Spleen (tissue), 11 donors: ENCODE data around the gene HEPHL1. TPM values are rescaled to one million over a fixed set of nuclear protein-coding genes. Genes with fewer than 3 reads are reported as not detected.

ENCODE experiments used
- DNase-seq: peaks from one replicate; pipeline ENCODE4 v3.0.0-alpha.2; 2020
- H3K27ac ChIP-seq, 8 donors: fragments of 200-600 bp; sonication (generic) in 7 of 8; 1 replicate in 4 of 8; 2 replicates in 4 of 8; pipeline versions ENCODE4 v1.5.0 to v1.8.0; 2016 to 2021; ENCODE audit warnings: inconsistent platforms in 4 of 8, mild to moderate bottlenecking in 4 of 8, moderate library complexity in 1 of 8
- H3K27me3 ChIP-seq, 7 donors: fragments of 200-600 bp; sonication (generic) in 6 of 7; replicated peaks in 1 of 7; 1 replicate in 4 of 7; 2 replicates in 3 of 7; pipeline versions ENCODE4 v1.5.0 to v1.8.0; 2016 to 2021; ENCODE audit warnings: inconsistent platforms in 3 of 7, mild to moderate bottlenecking in 1 of 7
- H3K36me3 ChIP-seq, 6 donors: fragments of 200-600 bp; sonication (generic) in 5 of 6; 1 replicate in 4 of 6; 2 replicates in 2 of 6; pipeline versions ENCODE4 v1.5.0 to v1.8.0; 2016 to 2021; ENCODE audit warnings: inconsistent platforms in 2 of 6
- H3K4me1 ChIP-seq, 6 donors: fragments of 200-600 bp; sonication (generic) in 5 of 6; 1 replicate in 3 of 6; 2 replicates in 3 of 6; pipeline versions ENCODE4 v1.5.0 to v1.8.0; 2016 to 2021; ENCODE audit warnings: inconsistent platforms in 3 of 6
- H3K4me3 ChIP-seq, 8 donors: fragments of 200-600 bp; sonication (generic) in 7 of 8; 1 replicate in 4 of 8; 2 replicates in 4 of 8; pipeline versions ENCODE4 v1.5.0 to v1.8.0; 2016 to 2021; ENCODE audit warnings: inconsistent platforms in 4 of 8, mild to moderate bottlenecking in 4 of 8, moderate library complexity in 2 of 8
- H3K9me3 ChIP-seq, 8 donors: fragments of 200-600 bp; sonication (generic) in 7 of 8; 1 replicate in 4 of 8; 2 replicates in 4 of 8; pipeline versions ENCODE4 v1.5.0 to v1.8.0; 2016 to 2021; ENCODE audit warnings: inconsistent platforms in 4 of 8
- POLR2A ChIP-seq, 3 donors: fragments of 450-650 bp; IDR thresholded peaks; one replicate each; pipeline ENCODE4 v1.5.1; 2017; ENCODE audit warnings: antibody characterized with exemption in 3 of 3, mild to moderate bottlenecking in 1 of 3
- POLR2AphosphoS5 ChIP-seq, 3 donors: sonication (generic); formaldehyde crosslinking; IDR thresholded peaks; one replicate each; pipeline ENCODE4 v1.5.1; 2017; ENCODE audit warnings: antibody characterized with exemption in 3 of 3
- WGBS, 5 donors: extraction: QIAGEN DNeasy Blood & Tissue Kit in 3 of 5; methylation state at CpG; one replicate each; pipeline versions ENCODE4 v1.1.5 to v1.1.7; 2013 to 2018; 5-methylcytosine and 5-hydroxymethylcytosine counted together
- intact Hi-C: fragments of 100-400 bp; cut with DNase I; formaldehyde crosslinking; loops from one replicate; pipeline ENCODE4 v1.15.0; 2023; ENCODE audit warnings: low total_unique reads
- polyA plus RNA-seq, 3 donors: library from polyadenylated mRNA; stranded (reverse); fragments of 200-250 nt; gene quantifications; one replicate each; pipeline ENCODE4 v1.2.1, GENCODE V29; 2013
- total RNA-seq, 7 donors: library from RNA; depleted of rRNA in 3 of 7; stranded (reverse); fragments of >200 nt in 3 of 7; fragmentation: NEBNext Ultra II Directional in 4 of 7; extraction: Animal tissue kit (Norgen Biotek cat#: 25700) in 4 of 7; gene quantifications; one replicate each; pipeline versions ENCODE4 v1.1.0 to v1.2.1, GENCODE V29; 2016 to 2021
- TF ChIP-seq, protein P1 (sequence below), 11 experiments: fragments of 200-600 bp in 7 of 11; fragments of 450-650 bp in 4 of 11; sonication (generic) in 4 of 11; IDR thresholded peaks in 8 of 11; conservative IDR thresholded peaks in 3 of 11; 1 replicate in 7 of 11; 2 replicates in 4 of 11; pipeline versions ENCODE4 v1.4.0 to v1.8.0; 2016 to 2021; ENCODE audit warnings: antibody characterized with exemption in 11 of 11, inconsistent platforms in 4 of 11, mild to moderate bottlenecking in 1 of 11
- donor health status: healthy with polysubstance abuse.
- donor health status: DM: no; HTN: no; CAD: no; lungs with moderate emphysema.
- donor health status: DM: no; HTN: no; CAD: no.
- donor health status: Bipolar disorder and iron deficiency.
- donor health status: healthy.
- donor health status: DM: no; HTN: no; CAD: no.
- donor health status: DM: yes; HTN: yes; CAD: no.

The HEPHL1 gene
- total and polyA plus RNA-seq, 10 donors, result not detected

GRCh38 chr11:94144664-94145063 is 123.5 kb downstream of the HEPHL1 start:
- no peaks in the 10 kb centered on the region for H3K9me3 ChIP-seq
- no peaks in the 10 kb centered on the region for H3K27me3 ChIP-seq
- no peak overlapping the region for H3K27ac ChIP-seq
- TF ChIP-seq, protein P1, sequence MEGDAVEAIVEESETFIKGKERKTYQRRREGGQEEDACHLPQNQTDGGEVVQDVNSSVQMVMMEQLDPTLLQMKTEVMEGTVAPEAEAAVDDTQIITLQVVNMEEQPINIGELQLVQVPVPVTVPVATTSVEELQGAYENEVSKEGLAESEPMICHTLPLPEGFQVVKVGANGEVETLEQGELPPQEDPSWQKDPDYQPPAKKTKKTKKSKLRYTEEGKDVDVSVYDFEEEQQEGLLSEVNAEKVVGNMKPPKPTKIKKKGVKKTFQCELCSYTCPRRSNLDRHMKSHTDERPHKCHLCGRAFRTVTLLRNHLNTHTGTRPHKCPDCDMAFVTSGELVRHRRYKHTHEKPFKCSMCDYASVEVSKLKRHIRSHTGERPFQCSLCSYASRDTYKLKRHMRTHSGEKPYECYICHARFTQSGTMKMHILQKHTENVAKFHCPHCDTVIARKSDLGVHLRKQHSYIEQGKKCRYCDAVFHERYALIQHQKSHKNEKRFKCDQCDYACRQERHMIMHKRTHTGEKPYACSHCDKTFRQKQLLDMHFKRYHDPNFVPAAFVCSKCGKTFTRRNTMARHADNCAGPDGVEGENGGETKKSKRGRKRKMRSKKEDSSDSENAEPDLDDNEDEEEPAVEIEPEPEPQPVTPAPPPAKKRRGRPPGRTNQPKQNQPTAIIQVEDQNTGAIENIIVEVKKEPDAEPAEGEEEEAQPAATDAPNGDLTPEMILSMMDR (IDR thresholded peaks at IDR 0.05 in 8 of 11, conservative IDR thresholded peaks at IDR 0.05 in 3 of 11), result no peak
- TF ChIP-seq POLR2AphosphoS5 (IDR thresholded peaks at IDR 0.05) (no peak), POLR2A (IDR thresholded peaks at IDR 0.05) (no peak)
- H3K4me1 ChIP-seq, result peaks cover 0 to 96% (median 40%) of the 10 kb centered on the region in 6 donors
- intact Hi-C loops, result no loop called here
- 94 to 100% (median 100%) methylated on average over 1 of the region's 1 CpG for WGBS, 5 donors
- DNase-seq, result no peak
- no peak overlapping the region for H3K4me3 ChIP-seq
- no peaks in the 10 kb centered on the region for H3K36me3 ChIP-seq

GRCh38 chr11:94145431-94145830 is 124.3 kb downstream of the HEPHL1 start:
- intact Hi-C loops, result no loop called here
- Histone ChIP-seq H3K27me3 (no peaks in the 10 kb centered on the region), H3K9me3 (no peaks in the 10 kb centered on the region), H3K4me1 (peaks cover 0 to 96% (median 47%) of the 10 kb centered on the region in 6 donors), H3K36me3 (no peaks in the 10 kb centered on the region), H3K4me3 (no peak overlapping the region), H3K27ac (no peak overlapping the region)
- WGBS, 5 donors, result 78 to 86% (median 84%) methylated on average over 2 of the region's 2 CpGs
- DNase-seq, result no peak
- TF ChIP-seq POLR2A (IDR thresholded peaks at IDR 0.05) (no peak), POLR2AphosphoS5 (IDR thresholded peaks at IDR 0.05) (no peak)
- TF ChIP-seq, protein P1 (IDR thresholded peaks at IDR 0.05 in 8 of 11, conservative IDR thresholded peaks at IDR 0.05 in 3 of 11), result no peak

- intact Hi-C loops, result no loop called here
- Histone ChIP-seq H3K27me3 (no peaks in the 10 kb centered on the region), H3K9me3 (no peaks in the 10 kb centered on the region), H3K36me3 (no peaks in the 10 kb centered on the region), H3K4me3 (no peak overlapping the region), H3K27ac (no peak overlapping the region), H3K4me1 (peaks cover 0 to 98% (median 50%) of the 10 kb centered on the region in 6 donors)
- WGBS, 5 donors, result 88 to 93% (median 89%) methylated on average over 4 of the region's 4 CpGs
- DNase-seq, result no peak
- TF ChIP-seq POLR2AphosphoS5 (IDR thresholded peaks at IDR 0.05) (no peak), POLR2A (IDR thresholded peaks at IDR 0.05) (no peak)
- TF ChIP-seq, protein P1 (IDR thresholded peaks at IDR 0.05 in 8 of 11, conservative IDR thresholded peaks at IDR 0.05 in 3 of 11), result no peak
Observed at GRCh38 chr11:94145916-94146315, 124.8 kb downstream of the HEPHL1 start.

DNA sequence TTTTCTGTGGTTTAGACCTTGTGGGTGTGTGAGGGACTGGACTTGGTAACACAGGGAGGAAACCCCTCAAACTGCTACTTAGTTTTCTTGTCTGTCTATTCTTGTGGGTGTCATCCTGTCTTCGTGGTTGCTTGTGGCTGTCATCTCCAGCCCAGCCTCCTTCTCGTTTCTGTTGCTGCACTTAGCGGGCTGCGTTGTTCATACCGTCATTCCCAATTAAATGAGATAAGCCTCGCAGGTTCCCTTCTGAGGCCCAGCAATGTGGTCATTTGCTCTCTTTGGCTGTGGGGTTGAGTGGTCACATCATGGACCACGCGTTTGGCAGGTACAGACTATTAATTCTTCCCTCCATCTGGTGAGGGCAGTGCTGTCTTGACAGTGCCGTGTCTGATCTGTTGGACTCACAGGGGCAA is 126.3 kb downstream of the HEPHL1 start:
- Histone ChIP-seq H3K36me3 (no peaks in the 10 kb centered on the region), H3K27me3 (no peaks in the 10 kb centered on the region), H3K4me3 (no peak overlapping the region), H3K9me3 (no peaks in the 10 kb centered on the region), H3K4me1 (peaks cover 0 to 98% (median 48%) of the 10 kb centered on the region in 6 donors), H3K27ac (no peak overlapping the region)
- 66 to 79% (median 71%) methylated on average over 9 of the region's 9 CpGs for WGBS, 5 donors
- TF ChIP-seq POLR2AphosphoS5 (IDR thresholded peaks at IDR 0.05), result no peak
- DNase-seq, result no peak
- intact Hi-C loops, result no loop called here

- TF ChIP-seq POLR2AphosphoS5 (IDR thresholded peaks at IDR 0.05) (no peak), POLR2A (IDR thresholded peaks at IDR 0.05) (no peak)
- TF ChIP-seq, protein P1 (IDR thresholded peaks at IDR 0.05 in 8 of 11, conservative IDR thresholded peaks at IDR 0.05 in 3 of 11), result no peak
- H3K27ac ChIP-seq, result no peak overlapping the region
- no peak for DNase-seq
- intact Hi-C loops, result no loop called here
- H3K36me3 ChIP-seq, result peaks cover 0 to under 1% (median 0%) of the 10 kb centered on the region in 6 donors
- H3K4me1 ChIP-seq, result peaks cover 2 to 98% (median 46%) of the 10 kb centered on the region in 6 donors
- no peak overlapping the region for H3K4me3 ChIP-seq
- H3K9me3 ChIP-seq, result no peaks in the 10 kb centered on the region
- WGBS, 5 donors, result 82 to 88% (median 86%) methylated on average over 2 of the region's 2 CpGs
- no peaks in the 10 kb centered on the region for H3K27me3 ChIP-seq
Observed at GRCh38 chr11:94148189-94148588, 127.0 kb downstream of the HEPHL1 start.
